KMS-11 (cell line): ENCODE data around the gene POU2F3.

Experiments used
- H2AFZ ChIP-seq: fragments of 200-600 bp; sonication (generic); 2 replicates; pipeline ENCODE4 v1.6.1; 2016; ENCODE audit warnings: antibody characterized with exemption, mixed run types, low read depth
- H3K27ac ChIP-seq: fragments of 200-600 bp; sonication (generic); 2 replicates; pipeline ENCODE4 v1.6.1; 2016; ENCODE audit warnings: mild to moderate bottlenecking, mixed run types
- H3K27me3 ChIP-seq: fragments of 200-600 bp; sonication (generic); 2 replicates; pipeline ENCODE4 v1.6.1; 2017; ENCODE audit warnings: mild to moderate bottlenecking, low read depth, mixed run types, moderate library complexity; ENCODE audit not compliant: insufficient read depth
- H3K36me3 ChIP-seq: fragments of 200-600 bp; sonication (generic); 2 replicates; pipeline ENCODE4 v1.6.1; 2017; ENCODE audit warnings: mild to moderate bottlenecking, mixed run types; ENCODE audit not compliant: insufficient read depth
- H3K4me1 ChIP-seq: fragments of 200-600 bp; sonication (generic); 2 replicates; pipeline ENCODE4 v1.6.1; 2016; ENCODE audit warnings: mild to moderate bottlenecking, low read depth, mixed run types; ENCODE audit not compliant: poor library complexity, severe bottlenecking
- H3K4me2 ChIP-seq: fragments of 200-600 bp; sonication (generic); 2 replicates; pipeline ENCODE4 v1.7.0; 2016; ENCODE audit warnings: mild to moderate bottlenecking, mixed run types
- H3K4me3 ChIP-seq: fragments of 200-600 bp; sonication (generic); IDR thresholded peaks from 2 replicates; pipeline ENCODE4 v1.6.1; 2017; ENCODE audit warnings: low read depth, low read length, mixed read lengths; ENCODE audit not compliant: insufficient read depth
- H3K79me2 ChIP-seq: fragments of 200-600 bp; sonication (generic); 2 replicates; pipeline ENCODE4 v1.6.1; 2016; ENCODE audit warnings: low read depth, mixed run types; ENCODE audit not compliant: insufficient read depth
- H3K9ac ChIP-seq: fragments of 200-600 bp; sonication (generic); 2 replicates; pipeline ENCODE4 v1.6.1; 2016; ENCODE audit warnings: mild to moderate bottlenecking, mixed run types
- H4K20me1 ChIP-seq: fragments of 200-600 bp; sonication (generic); 2 replicates; pipeline ENCODE4 v1.6.1; 2016; ENCODE audit warnings: mild to moderate bottlenecking, mixed run types; ENCODE audit not compliant: insufficient read depth
- TF ChIP-seq, protein P1 (sequence below): fragments of 200-600 bp; sonication (generic); conservative IDR thresholded peaks from 2 replicates; pipeline ENCODE4 v1.6.1; 2017; ENCODE audit warnings: low read depth, mild to moderate bottlenecking, antibody characterized with exemption, low read length, moderate library complexity, mixed read lengths

The POU2F3 gene

DNA sequence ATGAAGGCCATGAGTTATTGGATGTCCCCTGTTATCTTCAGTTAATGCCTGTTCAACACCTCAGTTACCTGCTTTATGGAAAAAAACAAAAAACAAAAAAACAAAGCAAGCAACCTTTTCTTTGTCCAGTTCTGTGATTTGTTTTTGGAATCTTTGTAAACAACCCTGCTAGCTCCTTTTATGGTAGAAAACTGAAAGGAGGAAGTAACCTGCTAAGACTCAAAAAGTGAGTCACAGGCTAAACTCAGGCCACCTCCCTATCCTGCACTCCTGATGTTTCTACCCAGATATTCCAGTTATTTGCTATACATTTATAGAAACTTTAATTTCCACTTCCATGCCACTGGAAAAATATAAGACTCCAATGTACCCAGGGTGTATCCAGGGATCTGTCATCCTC is 64.6 kb downstream of the POU2F3 start:
- H3K79me2 ChIP-seq, result no peaks in the 10 kb centered on the region
- no peak overlapping the region for H2AFZ ChIP-seq
- no peak overlapping the region for H3K27ac ChIP-seq
- TF ChIP-seq, protein P1, sequence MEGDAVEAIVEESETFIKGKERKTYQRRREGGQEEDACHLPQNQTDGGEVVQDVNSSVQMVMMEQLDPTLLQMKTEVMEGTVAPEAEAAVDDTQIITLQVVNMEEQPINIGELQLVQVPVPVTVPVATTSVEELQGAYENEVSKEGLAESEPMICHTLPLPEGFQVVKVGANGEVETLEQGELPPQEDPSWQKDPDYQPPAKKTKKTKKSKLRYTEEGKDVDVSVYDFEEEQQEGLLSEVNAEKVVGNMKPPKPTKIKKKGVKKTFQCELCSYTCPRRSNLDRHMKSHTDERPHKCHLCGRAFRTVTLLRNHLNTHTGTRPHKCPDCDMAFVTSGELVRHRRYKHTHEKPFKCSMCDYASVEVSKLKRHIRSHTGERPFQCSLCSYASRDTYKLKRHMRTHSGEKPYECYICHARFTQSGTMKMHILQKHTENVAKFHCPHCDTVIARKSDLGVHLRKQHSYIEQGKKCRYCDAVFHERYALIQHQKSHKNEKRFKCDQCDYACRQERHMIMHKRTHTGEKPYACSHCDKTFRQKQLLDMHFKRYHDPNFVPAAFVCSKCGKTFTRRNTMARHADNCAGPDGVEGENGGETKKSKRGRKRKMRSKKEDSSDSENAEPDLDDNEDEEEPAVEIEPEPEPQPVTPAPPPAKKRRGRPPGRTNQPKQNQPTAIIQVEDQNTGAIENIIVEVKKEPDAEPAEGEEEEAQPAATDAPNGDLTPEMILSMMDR, result no peak
- H3K9ac ChIP-seq, result no peak overlapping the region
- no peak overlapping the region for H3K4me2 ChIP-seq
- no peaks in the 10 kb centered on the region for H3K36me3 ChIP-seq
- no peaks in the 10 kb centered on the region for H3K27me3 ChIP-seq
- no peaks in the 10 kb centered on the region for H3K4me1 ChIP-seq
- H3K4me3 ChIP-seq, result no peak overlapping the region
- H4K20me1 ChIP-seq, result no peaks in the 10 kb centered on the region

DNA sequence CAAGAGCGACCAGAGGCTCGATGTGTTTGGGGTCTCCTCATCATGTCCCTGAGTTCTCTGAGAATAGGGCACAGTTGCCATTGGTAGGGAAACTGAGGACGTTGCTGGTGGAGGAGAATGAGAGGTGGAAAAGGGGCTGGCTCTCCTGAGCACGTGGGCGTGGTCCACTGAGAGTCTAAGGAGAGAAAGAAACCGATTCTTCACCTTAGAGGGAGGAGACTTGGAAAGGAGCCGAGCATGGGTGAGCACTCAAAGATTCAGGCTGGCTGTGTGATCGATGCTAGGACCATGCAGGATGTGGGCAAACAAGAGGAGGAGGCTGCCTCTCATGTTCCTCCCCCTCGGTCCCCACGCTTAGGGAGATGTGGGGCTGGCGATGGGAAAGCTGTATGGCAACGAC is 65.3 kb downstream of the POU2F3 start:
- H3K36me3 ChIP-seq, result no peaks in the 10 kb centered on the region
- H4K20me1 ChIP-seq, result no peaks in the 10 kb centered on the region
- H3K27me3 ChIP-seq, result no peaks in the 10 kb centered on the region
- TF ChIP-seq, protein P1, result no peak
- no peak overlapping the region for H3K27ac ChIP-seq
- no peak overlapping the region for H3K4me3 ChIP-seq
- H3K4me2 ChIP-seq, result no peak overlapping the region
- no peak overlapping the region for H2AFZ ChIP-seq
- no peaks in the 10 kb centered on the region for H3K79me2 ChIP-seq
- no peak overlapping the region for H3K9ac ChIP-seq
- no peaks in the 10 kb centered on the region for H3K4me1 ChIP-seq

- no peaks in the 10 kb centered on the region for H3K36me3 ChIP-seq
- H3K9ac ChIP-seq, result no peak overlapping the region
- no peaks in the 10 kb centered on the region for H4K20me1 ChIP-seq
- H2AFZ ChIP-seq, result no peak overlapping the region
- no peak overlapping the region for H3K27ac ChIP-seq
- H3K4me3 ChIP-seq, result no peak overlapping the region
- no peak overlapping the region for H3K4me2 ChIP-seq
- H3K79me2 ChIP-seq, result no peaks in the 10 kb centered on the region
- H3K4me1 ChIP-seq, result no peaks in the 10 kb centered on the region
- TF ChIP-seq, protein P1, result no peak
- no peaks in the 10 kb centered on the region for H3K27me3 ChIP-seq
Measured at GRCh38 chr11:120306519-120307242, 66.7 kb downstream of the POU2F3 start.

DNA sequence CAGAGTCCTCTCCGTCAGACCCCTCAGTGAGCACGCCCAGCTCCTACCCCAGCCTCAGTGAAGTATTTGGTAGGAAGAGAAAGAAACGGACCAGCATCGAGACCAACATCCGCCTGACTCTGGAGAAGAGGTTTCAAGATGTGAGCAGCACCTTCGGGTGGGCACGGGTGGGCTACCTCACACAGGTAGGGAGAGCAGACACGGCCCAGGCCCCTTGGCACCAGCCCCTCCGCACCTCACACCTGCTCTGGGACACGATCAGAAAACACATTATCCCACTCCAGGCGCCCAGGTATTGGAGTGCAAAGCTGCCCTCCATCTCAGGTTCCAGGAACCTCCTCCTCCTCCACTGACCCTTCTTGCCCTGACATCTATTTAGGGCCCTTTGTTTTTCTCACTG is 67.5 kb downstream of the POU2F3 start:
- H2AFZ ChIP-seq, result no peak overlapping the region
- H3K4me2 ChIP-seq, result no peak overlapping the region
- H3K79me2 ChIP-seq, result no peaks in the 10 kb centered on the region
- no peaks in the 10 kb centered on the region for H3K27me3 ChIP-seq
- H3K4me3 ChIP-seq, result no peak overlapping the region
- no peak overlapping the region for H3K27ac ChIP-seq
- no peaks in the 10 kb centered on the region for H3K4me1 ChIP-seq
- no peaks in the 10 kb centered on the region for H4K20me1 ChIP-seq
- H3K9ac ChIP-seq, result no peak overlapping the region
- no peaks in the 10 kb centered on the region for H3K36me3 ChIP-seq
- TF ChIP-seq, protein P1, result no peak
